ENCODE measurements around the gene CDC34.
A peak's percentile ranks its signal among the peaks of the same experiment; 100 is the strongest.
"Not testable (repeated sequence)": the region's sequence is repeated elsewhere in the genome, so short reads cannot be mapped to it uniquely, and the experiment has no call there.

Gene CDC34

DNA sequence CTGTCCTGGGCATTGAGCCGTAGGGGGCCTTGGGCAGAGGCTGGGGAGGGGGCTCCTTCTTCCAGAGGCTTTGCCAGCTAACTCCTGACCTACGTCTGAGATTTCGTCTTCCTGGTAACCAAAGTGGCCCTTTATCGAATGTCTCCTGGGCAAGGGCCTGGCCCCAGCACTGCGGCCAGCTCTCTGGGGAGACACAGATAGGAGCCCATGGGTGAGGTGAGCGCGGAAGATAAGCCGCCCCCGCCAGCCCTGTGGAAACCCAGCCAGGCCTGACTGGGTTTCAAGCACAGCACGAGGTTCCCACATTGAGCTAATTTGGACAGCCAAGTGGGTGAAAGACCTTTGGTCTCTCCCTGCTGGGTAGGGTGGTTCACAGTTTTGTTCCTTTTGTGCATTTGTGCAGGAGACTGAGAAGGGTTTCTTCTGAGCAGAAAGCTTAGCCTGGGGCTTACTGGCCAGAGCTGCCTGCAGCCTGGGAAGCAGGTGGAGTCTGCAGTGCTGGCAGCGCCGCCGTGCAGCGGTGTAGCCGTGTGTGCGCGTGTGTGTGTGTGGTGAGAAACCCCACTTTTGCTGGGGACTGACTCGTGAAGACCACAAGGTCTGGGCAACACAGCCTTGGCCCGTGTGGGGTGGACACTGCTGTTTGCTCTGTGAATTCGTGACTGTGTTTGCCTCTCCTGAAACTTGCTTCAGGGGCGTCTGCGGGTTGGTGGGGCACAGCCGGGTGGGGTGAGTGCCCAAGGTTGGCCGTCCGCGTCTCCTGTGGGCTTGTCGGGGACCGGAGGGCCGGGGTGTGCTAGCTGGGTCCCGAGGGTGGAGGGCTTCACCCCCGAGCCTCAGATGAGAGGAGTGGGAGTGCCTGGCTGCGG, 43.3 kb downstream of the CDC34 start:
- DNase-seq: no peak

GRCh38 chr19:575527-576506, 44.3 kb downstream of the CDC34 start:
- DNase-seq: no peak

GRCh38 chr19:576768-577438, 45.3 kb downstream of the CDC34 start:
- no peak for DNase-seq

- no peak for DNase-seq
Observed at GRCh38 chr19:577439-578392, 46.2 kb downstream of the CDC34 start.

GRCh38 chr19:579111-579841, 47.7 kb downstream of the CDC34 start:
- no peak for DNase-seq

DNA sequence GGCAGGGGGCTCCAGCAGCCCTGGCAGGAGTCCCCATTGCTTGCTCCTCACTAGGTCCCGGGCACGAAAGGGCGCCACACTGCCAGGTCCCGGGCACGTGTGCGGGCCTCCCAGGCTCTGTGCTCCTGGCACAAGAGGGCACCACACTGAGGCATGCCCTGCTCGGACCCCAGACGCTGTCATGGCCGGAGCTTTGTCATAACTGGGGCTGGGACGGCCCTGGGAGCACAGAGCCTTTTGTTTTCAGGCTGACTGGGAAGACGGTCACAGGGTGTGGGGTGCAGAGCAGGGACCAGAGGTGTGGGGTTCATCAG, 48.2 kb downstream of the CDC34 start:
- no peak for DNase-seq

DNA sequence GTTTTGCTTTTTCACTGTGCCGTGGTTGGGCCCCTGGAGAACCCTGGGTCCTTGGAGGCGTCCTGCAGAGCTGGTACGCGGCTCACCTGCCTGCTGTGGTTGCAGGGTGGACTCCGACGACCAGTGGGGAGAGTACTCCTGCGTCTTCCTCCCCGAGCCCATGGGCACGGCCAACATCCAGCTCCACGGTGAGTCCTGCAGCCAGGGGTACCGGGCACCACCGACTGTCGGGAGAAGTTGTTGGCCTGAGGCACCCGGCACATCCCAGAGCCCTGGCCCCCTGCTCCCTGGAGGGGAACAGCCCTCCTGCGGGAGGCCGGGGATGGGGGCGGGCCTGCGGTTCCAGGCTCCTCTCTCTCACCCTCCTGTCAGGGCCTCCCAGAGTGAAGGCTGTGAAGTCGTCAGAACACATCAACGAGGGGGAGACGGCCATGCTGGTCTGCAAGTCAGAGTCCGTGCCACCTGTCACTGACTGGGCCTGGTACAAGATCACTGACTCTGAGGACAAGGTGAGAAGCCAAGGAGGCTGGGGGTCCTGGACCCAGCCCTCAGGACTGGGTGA, 48.8 kb downstream of the CDC34 start:
- DNase-seq: no peak

GRCh38 chr19:581399-582111, 50.0 kb downstream of the CDC34 start:
- DNase-seq: no peak

DNA sequence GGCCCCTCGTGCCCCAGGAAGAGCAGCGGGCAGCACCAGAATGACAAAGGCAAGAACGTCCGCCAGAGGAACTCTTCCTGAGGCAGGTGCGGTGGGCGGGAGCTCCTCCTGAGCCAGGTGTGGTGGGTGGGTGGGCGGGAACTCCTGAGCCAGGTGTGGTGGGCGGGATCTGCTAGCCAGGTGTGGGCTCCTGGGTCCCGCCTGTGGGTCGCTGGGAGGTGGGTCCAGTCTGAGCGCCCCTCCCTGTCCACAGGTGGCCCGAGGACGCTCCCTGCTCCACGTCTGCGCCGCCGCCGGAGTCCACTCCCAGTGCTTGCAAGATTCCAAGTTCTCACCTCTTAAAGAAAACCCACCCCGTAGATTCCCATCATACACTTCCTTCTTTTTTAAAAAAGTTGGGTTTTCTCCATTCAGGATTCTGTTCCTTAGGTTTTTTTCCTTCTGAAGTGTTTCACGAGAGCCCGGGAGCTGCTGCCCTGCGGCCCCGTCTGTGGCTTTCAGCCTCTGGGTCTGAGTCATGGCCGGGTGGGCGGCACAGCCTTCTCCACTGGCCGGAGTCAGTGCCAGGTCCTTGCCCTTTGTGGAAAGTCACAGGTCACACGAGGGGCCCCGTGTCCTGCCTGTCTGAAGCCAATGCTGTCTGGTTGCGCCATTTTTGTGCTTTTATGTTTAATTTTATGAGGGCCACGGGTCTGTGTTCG, 51.1 kb downstream of the CDC34 start:
- no peak for DNase-seq

GRCh38 chr19:583198-583967, 51.8 kb downstream of the CDC34 start:
- no peak for DNase-seq

DNA sequence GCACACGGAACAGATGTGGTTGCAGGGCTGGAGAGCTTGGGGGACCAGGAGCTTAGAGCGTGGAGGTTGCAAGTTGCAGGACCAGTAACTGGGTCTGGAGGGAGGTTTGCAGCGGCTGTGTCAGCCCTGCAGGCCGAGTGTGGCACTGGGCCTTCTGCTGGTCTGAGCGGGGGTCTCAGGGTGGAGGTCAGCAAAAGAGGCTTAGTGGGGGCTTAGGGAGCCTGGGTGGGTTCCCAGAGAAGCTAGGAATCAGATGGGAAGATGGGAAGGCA, 52.3 kb downstream of the CDC34 start:
- no peak for DNase-seq

DNA sequence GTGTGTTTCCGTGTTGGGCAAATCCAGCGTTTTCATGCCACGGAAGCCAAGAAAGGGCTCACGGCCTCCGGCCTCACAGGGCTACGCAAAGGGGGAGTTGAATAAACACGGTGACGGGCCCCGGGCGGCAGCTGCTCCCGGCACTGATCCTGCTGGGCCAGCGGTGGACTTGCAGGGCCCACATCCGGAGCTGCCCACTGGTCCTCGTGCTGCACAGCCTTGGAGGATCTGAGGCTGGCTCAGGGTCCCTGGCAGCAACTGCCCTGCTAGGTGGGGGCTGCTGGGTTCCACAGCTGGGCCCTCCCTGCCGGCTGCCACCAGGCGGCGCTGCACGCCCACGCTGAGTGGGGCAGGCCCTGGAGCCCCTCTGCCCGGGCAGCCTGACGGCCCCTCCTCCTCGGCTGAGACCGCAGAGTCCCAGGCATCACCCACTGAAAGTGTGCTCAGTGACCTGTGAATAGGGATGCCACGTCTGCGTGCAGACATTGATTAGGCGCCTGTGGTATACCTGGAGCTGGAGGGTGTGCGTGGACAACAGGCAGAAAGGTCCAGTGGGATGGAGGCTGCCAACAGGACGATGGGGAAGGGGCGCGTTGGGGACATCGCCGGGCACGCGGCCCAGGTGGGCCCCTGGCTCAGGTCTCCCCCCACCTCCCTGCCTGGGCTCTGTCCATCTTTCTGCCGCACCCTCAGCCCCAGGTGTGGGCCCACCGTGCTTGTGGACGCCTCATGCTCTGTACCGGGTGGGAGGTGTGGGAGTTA, 52.9 kb downstream of the CDC34 start:
- peak; percentile 61 for DNase-seq

DNA sequence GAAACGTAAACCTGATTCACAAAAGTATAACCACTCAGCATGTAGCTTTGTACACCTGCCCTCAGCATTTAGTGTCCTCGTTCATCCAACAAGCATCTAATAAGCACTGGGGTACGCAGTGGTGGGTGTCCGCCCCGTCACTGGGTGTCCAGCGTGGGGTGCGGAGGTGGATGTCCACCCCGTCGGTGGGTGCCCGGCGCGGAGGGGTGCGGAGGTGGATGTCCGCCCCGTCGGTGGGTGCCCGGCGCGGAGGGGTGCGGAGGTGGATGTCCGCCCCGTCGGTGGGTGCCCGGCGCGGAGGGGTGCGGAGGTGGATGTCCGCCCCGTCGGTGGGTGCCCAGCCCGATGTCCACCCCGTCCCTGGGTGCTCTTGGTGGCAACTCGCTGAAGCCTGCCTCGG, 53.6 kb downstream of the CDC34 start:
- DNase-seq: not testable (repeated sequence)

- DNase-seq: no peak
Observed at GRCh38 chr19:585551-586110, 54.1 kb downstream of the CDC34 start.

DNA sequence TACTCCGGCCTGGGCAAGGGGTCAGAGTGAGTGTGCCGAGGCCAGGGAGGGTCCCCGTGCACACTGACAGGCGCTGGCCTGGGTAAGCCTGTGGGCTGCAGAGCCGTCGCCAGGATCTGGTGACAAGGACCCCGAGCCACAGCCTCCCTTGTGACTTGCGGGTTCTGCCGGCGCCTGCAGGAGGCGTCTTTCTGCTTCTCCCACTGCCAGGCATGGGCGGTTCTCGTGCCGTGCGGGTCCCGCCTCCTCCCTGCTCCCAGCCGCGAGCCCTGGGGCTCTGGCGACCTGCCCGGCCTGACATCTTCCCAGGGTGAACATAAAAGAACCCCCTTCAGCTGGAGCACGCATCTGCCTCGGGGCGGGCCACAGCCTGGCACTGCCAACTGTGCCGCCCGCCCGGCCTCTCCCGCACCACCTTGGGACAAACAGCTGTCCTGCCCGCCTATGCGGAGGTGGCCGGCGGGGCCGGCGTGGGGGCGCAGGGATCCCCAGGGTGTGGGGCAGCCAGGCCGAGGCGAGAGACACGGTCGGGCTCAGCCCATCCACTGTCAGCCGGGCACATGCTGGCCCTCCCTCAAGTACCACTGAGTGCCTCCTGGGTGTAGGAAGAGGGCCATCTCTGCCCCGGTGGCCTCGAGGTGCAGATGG, 56.7 kb downstream of the CDC34 start:
- peak; percentile 92 for DNase-seq

- no peak for DNase-seq
Observed at GRCh38 chr19:588741-589692, 57.5 kb downstream of the CDC34 start.

Measured in RPMI8226 (cell line).